ENCODE measurements around the gene DHX35. TPM values are rescaled to one million over a fixed set of nuclear protein-coding genes. Genes with fewer than 3 reads are reported as not detected.

The DHX35 gene
- total and polyA plus RNA-seq, 2 experiments from 2014 or later = 8.3 to 25.9 TPM

- TF ChIP-seq ZNF331 (CRISPR knock-in tag; IDR thresholded peaks at IDR 0.05; ENCODE audit: low read depth) (no peak), CREB1 (CRISPR knock-in tag; IDR thresholded peaks at IDR 0.05; ENCODE audit: low read depth) (no peak)
- TF ChIP-seq, protein P1, sequence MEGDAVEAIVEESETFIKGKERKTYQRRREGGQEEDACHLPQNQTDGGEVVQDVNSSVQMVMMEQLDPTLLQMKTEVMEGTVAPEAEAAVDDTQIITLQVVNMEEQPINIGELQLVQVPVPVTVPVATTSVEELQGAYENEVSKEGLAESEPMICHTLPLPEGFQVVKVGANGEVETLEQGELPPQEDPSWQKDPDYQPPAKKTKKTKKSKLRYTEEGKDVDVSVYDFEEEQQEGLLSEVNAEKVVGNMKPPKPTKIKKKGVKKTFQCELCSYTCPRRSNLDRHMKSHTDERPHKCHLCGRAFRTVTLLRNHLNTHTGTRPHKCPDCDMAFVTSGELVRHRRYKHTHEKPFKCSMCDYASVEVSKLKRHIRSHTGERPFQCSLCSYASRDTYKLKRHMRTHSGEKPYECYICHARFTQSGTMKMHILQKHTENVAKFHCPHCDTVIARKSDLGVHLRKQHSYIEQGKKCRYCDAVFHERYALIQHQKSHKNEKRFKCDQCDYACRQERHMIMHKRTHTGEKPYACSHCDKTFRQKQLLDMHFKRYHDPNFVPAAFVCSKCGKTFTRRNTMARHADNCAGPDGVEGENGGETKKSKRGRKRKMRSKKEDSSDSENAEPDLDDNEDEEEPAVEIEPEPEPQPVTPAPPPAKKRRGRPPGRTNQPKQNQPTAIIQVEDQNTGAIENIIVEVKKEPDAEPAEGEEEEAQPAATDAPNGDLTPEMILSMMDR (conservative IDR thresholded peaks at IDR 0.05; ENCODE audit: low read depth in 2 of 2) = no peak
These were observed 11.5 kb downstream of the DHX35 start (continued) for GRCh38 chr20:38973645-38974044.

GRCh38 chr20:38975539-38976120, 13.5 kb downstream of the DHX35 start:
- H2AFZ ChIP-seq = no peak overlapping the region
- no peak for DNase-seq (ENCODE audit: low spot score)
- peaks cover 12% of the 10 kb centered on the region for H4K20me1 ChIP-seq (replicated peaks; ENCODE audit: insufficient read depth)
- Mint-ChIP-seq H3K36me3 (ENCODE audit: low read depth) (peaks cover 15% of the 10 kb centered on the region), H3K27ac (no peak overlapping the region), H3K4me1 (no peaks in the 10 kb centered on the region), H3K4me3 (no peak overlapping the region), H3K9me3 (no peaks in the 10 kb centered on the region), H3K27me3 (ENCODE audit: insufficient read depth, low read depth, poor library complexity) (no peaks in the 10 kb centered on the region)
- no peak overlapping the region for H3K4me3 ChIP-seq
- no peaks in the 10 kb centered on the region for H3F3A ChIP-seq (replicated peaks; ENCODE audit: low read depth)
- no peak overlapping the region for H3K27ac ChIP-seq (ENCODE audit: low read depth)
- no peaks in the 10 kb centered on the region for H3K27me3 ChIP-seq (ENCODE audit: insufficient read depth)
- no peaks in the 10 kb centered on the region for H3K9me2 ChIP-seq (ENCODE audit: insufficient read depth)
- H3K79me2 ChIP-seq (replicated peaks; ENCODE audit: insufficient read depth) = peaks cover 45% of the 10 kb centered on the region
- H3K36me3 ChIP-seq (ENCODE audit: insufficient read depth) = peaks cover 23% of the 10 kb centered on the region; the same call in 1 of the 2 replicates
- ATAC-seq = no peak
- no peak for TF ChIP-seq JUNB (IDR thresholded peaks at IDR 0.05; ENCODE audit: unreplicated experiment)
- TF ChIP-seq POLR2AphosphoS5 (IDR thresholded peaks at IDR 0.05; ENCODE audit: low read depth) = no peak
- no peak for TF ChIP-seq EZH2 (IDR thresholded peaks at IDR 0.05; ENCODE audit: low read depth, unreplicated experiment)
- H3K4me2 ChIP-seq = no peak overlapping the region
- H3K4me1 ChIP-seq (ENCODE audit: insufficient read depth) = no peaks in the 10 kb centered on the region

- Histone ChIP-seq H3K27me3 (ENCODE audit: insufficient read depth) (no peaks in the 10 kb centered on the region), H2AFZ (no peak overlapping the region), H3K4me2 (no peak overlapping the region), H4K20me1 (replicated peaks; ENCODE audit: insufficient read depth) (peaks cover 18% of the 10 kb centered on the region; the same call in 1 of the 2 replicates), H3K36me3 (ENCODE audit: insufficient read depth) (no peaks in the 10 kb centered on the region), H3K27ac (ENCODE audit: low read depth) (no peak overlapping the region), H3K4me1 (ENCODE audit: insufficient read depth) (no peaks in the 10 kb centered on the region), H3F3A (replicated peaks; ENCODE audit: low read depth) (no peaks in the 10 kb centered on the region), H3K79me2 (replicated peaks; ENCODE audit: insufficient read depth) (peaks cover 45% of the 10 kb centered on the region), H3K4me3 (no peak overlapping the region), H3K9me2 (ENCODE audit: insufficient read depth) (no peaks in the 10 kb centered on the region)
- H3K27me3 Mint-ChIP-seq (ENCODE audit: insufficient read depth, low read depth, poor library complexity) = no peaks in the 10 kb centered on the region
- peaks cover 6% of the 10 kb centered on the region; the same call in 2 of the 3 replicates for H3K4me1 Mint-ChIP-seq
- H3K9me3 Mint-ChIP-seq = no peaks in the 10 kb centered on the region
- DNase-seq (ENCODE audit: low spot score) = no peak
- no peak overlapping the region for H3K4me3 Mint-ChIP-seq
- H3K36me3 Mint-ChIP-seq (ENCODE audit: low read depth) = peaks cover 9% of the 10 kb centered on the region
- ATAC-seq = no peak
- no peak overlapping the region for H3K27ac Mint-ChIP-seq
- TF ChIP-seq POLR2AphosphoS5 (IDR thresholded peaks at IDR 0.05; ENCODE audit: low read depth) = no peak
- TF ChIP-seq NANOG (IDR thresholded peaks at IDR 0.05; ENCODE audit: borderline replicate concordance) = no peak
- TF ChIP-seq REST (IDR thresholded peaks at IDR 0.05; ENCODE audit: unreplicated experiment) = no peak
- TF ChIP-seq STAT1 (IDR thresholded peaks at IDR 0.05; ENCODE audit: unreplicated experiment) = no peak
- no peak for TF ChIP-seq ZNF331 (CRISPR knock-in tag; IDR thresholded peaks at IDR 0.05; ENCODE audit: low read depth)
- no peak for TF ChIP-seq ZNF114 (CRISPR knock-in tag; IDR thresholded peaks at IDR 0.05)
- no peak for TF ChIP-seq JUNB (IDR thresholded peaks at IDR 0.05; ENCODE audit: unreplicated experiment)
- no peak for TF ChIP-seq EZH2 (IDR thresholded peaks at IDR 0.05; ENCODE audit: low read depth, unreplicated experiment)
- TF ChIP-seq EZH2phosphoT487 (IDR thresholded peaks at IDR 0.05; ENCODE audit: unreplicated experiment) = no peak
- TF ChIP-seq CREB1 (CRISPR knock-in tag; IDR thresholded peaks at IDR 0.05; ENCODE audit: low read depth) = no peak
- TF ChIP-seq, protein P2, sequence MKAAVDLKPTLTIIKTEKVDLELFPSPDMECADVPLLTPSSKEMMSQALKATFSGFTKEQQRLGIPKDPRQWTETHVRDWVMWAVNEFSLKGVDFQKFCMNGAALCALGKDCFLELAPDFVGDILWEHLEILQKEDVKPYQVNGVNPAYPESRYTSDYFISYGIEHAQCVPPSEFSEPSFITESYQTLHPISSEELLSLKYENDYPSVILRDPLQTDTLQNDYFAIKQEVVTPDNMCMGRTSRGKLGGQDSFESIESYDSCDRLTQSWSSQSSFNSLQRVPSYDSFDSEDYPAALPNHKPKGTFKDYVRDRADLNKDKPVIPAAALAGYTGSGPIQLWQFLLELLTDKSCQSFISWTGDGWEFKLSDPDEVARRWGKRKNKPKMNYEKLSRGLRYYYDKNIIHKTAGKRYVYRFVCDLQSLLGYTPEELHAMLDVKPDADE (IDR thresholded peaks at IDR 0.05) = no peak
These were observed 17.3 kb downstream of the DHX35 start for GRCh38 chr20:38979434-38979833.
